H1 (cell line): Measurements from ENCODE around the gene ARMH2. TPM values are rescaled to one million over a fixed set of nuclear protein-coding genes. Genes with fewer than 3 reads are reported as not detected.

ENCODE experiments used
- CTCF ChIA-PET: fragments of 300-600 bp; sonication (Branson Sonifier 250); formaldehyde crosslinking; loops from one replicate; lab custom pipeline; 2021; ENCODE audit not compliant: partially characterized antibody; lab: Charles Lee
- POLR2A ChIA-PET: fragments of 300-600 bp; sonication (Branson Sonifier 250); formaldehyde crosslinking; loops from one replicate; lab custom pipeline; 2021; ENCODE audit warnings: inconsistent platforms; ENCODE audit not compliant: partially characterized antibody; lab: Charles Lee
- DNase-seq, 2 experiments: peaks; one replicate each; pipeline versions ENCODE4 v3.0.0 to v3.0.0-alpha.2; 2010 to 2022; ENCODE audit warnings: low spot score in 2 of 2, low read depth in 1 of 2, mixed read lengths in 1 of 2
- FAIRE-seq: peaks from 2 replicates; lab custom pipeline; 2011; peaks lifted over from hg19 to GRCh38; lab: Jason Lieb, UNC
- H2AFZ ChIP-seq: 2 replicates; pipeline ENCODE4 v1.8.1; 2012; ENCODE audit warnings: low read length, inconsistent platforms
- H2AK5ac ChIP-seq: 2 replicates; pipeline ENCODE4 v1.6.1; 2013; ENCODE audit warnings: low read depth, low read length
- H2BK120ac ChIP-seq: replicated peaks from 2 replicates; pipeline ENCODE3; 2013; ENCODE audit warnings: low read depth, low read length, inconsistent platforms
- H2BK12ac ChIP-seq: 2 replicates; pipeline ENCODE4 v1.6.1; 2013; ENCODE audit warnings: low read depth, low read length
- H2BK15ac ChIP-seq: 2 replicates; pipeline ENCODE4 v1.6.1; 2013; ENCODE audit warnings: low read length
- H2BK20ac ChIP-seq: 2 replicates; pipeline ENCODE4 v1.6.1; 2013; ENCODE audit warnings: low read length
- H2BK5ac ChIP-seq: 2 replicates; pipeline ENCODE4 v1.6.1; 2013; ENCODE audit warnings: low read depth, low read length
- H3K14ac ChIP-seq: 2 replicates; pipeline ENCODE4 v1.6.1; 2013; ENCODE audit warnings: inconsistent platforms; ENCODE audit not compliant: insufficient read length
- H3K18ac ChIP-seq: 2 replicates; pipeline ENCODE4 v1.6.1; 2013; ENCODE audit warnings: low read length; ENCODE audit errors: extremely low read depth
- H3K23ac ChIP-seq: 2 replicates; pipeline ENCODE4 v1.6.1; 2013; ENCODE audit warnings: inconsistent platforms; ENCODE audit not compliant: insufficient read length
- H3K23me2 ChIP-seq: 2 replicates; pipeline ENCODE4 v1.6.1; 2013; ENCODE audit warnings: low read depth, low read length
- H3K27ac ChIP-seq: 2 replicates; pipeline ENCODE4 v1.6.1; 2011; ENCODE audit warnings: low read depth, low read length, inconsistent platforms
- H3K27me3 ChIP-seq, 4 experiments: replicated peaks in 1 of 4; 1 replicate in 1 of 4; 2 replicates in 3 of 4; pipeline versions ENCODE4 v1.6.1 to v1.8.1; 2011 to 2013; ENCODE audit warnings: low read length in 3 of 4, mild to moderate bottlenecking in 3 of 4, inconsistent platforms in 2 of 4, mixed read lengths in 2 of 4, moderate library complexity in 1 of 4; ENCODE audit not compliant: control insufficient read depth in 3 of 4, insufficient read depth in 3 of 4; ENCODE audit errors: extremely low read depth in 1 of 4
- H3K36me3 ChIP-seq, 4 experiments: 2 replicates each; pipeline versions ENCODE4 v1.6.1 to v1.8.1; 2011 to 2013; ENCODE audit warnings: mild to moderate bottlenecking in 4 of 4, low read length in 3 of 4, moderate library complexity in 2 of 4, control low read depth in 1 of 4, inconsistent platforms in 1 of 4; ENCODE audit not compliant: insufficient read depth in 4 of 4, control insufficient read depth in 2 of 4
- H3K4ac ChIP-seq: replicated peaks from 2 replicates; pipeline ENCODE3; 2013; ENCODE audit warnings: low read length, low read depth, mixed read lengths, inconsistent platforms; ENCODE audit not compliant: insufficient read length
- H3K4me1 ChIP-seq, 4 experiments: replicated peaks in 1 of 4; 1 replicate in 1 of 4; 2 replicates in 3 of 4; pipeline versions ENCODE4 v1.6.1 to v1.8.1; 2011 to 2013; ENCODE audit warnings: low read length in 3 of 4, inconsistent platforms in 2 of 4, mixed read lengths in 1 of 4; ENCODE audit not compliant: insufficient read depth in 4 of 4, control insufficient read depth in 3 of 4
- H3K4me2 ChIP-seq, 2 experiments: 2 replicates each; pipeline versions ENCODE4 v1.6.1 to v1.8.1; 2011 to 2013; ENCODE audit warnings: low read depth in 2 of 2, low read length in 2 of 2, control low read depth in 1 of 2, inconsistent platforms in 1 of 2, mild to moderate bottlenecking in 1 of 2; ENCODE audit not compliant: insufficient read depth in 1 of 2
- H3K4me3 ChIP-seq, 4 experiments: fragments of 200-600, 300-600 bp in 1 of 4; sonication (generic), shearing (Covaris generic), sonication (Bioruptor Twin) in 1 of 4; 2 replicates each; pipeline versions ENCODE4 v1.5.1 to v1.8.1; 2011 to 2016; ENCODE audit warnings: low read length in 4 of 4, low read depth in 3 of 4, control low read depth in 2 of 4, inconsistent platforms in 2 of 4, mild to moderate bottlenecking in 2 of 4, mixed read lengths in 1 of 4, moderate library complexity in 1 of 4; ENCODE audit not compliant: insufficient read depth in 2 of 4; ENCODE audit errors: extremely low read depth in 1 of 4
- H3K56ac ChIP-seq: replicated peaks from 2 replicates; pipeline ENCODE3; 2013; ENCODE audit warnings: low read depth, mild to moderate bottlenecking, mixed read lengths, low read length, inconsistent platforms; ENCODE audit not compliant: insufficient read length
- H3K79me1 ChIP-seq: 2 replicates; pipeline ENCODE4 v1.6.1; 2013; ENCODE audit warnings: low read depth, low read length, control low read depth
- H3K79me2 ChIP-seq, 2 experiments: 2 replicates each; pipeline versions ENCODE4 v1.6.1 to v1.8.1; 2012 to 2013; ENCODE audit warnings: low read length in 2 of 2, mild to moderate bottlenecking in 2 of 2, inconsistent platforms in 1 of 2; ENCODE audit not compliant: insufficient read depth in 2 of 2, control insufficient read depth in 1 of 2
- H3K9ac ChIP-seq, 4 experiments: replicated peaks in 1 of 4; 1 replicate in 1 of 4; 2 replicates in 3 of 4; pipeline versions ENCODE4 v1.6.1 to v1.8.1; 2011 to 2013; ENCODE audit warnings: low read depth in 3 of 4, low read length in 3 of 4, control low read depth in 2 of 4, mild to moderate bottlenecking in 2 of 4, moderate library complexity in 2 of 4, inconsistent platforms in 1 of 4; ENCODE audit errors: extremely low read depth in 1 of 4
- H3K9me3 ChIP-seq, 2 experiments: 2 replicates each; pipeline versions ENCODE4 v1.6.1 to v1.8.1; 2012 to 2013; ENCODE audit warnings: mild to moderate bottlenecking in 2 of 2, moderate library complexity in 2 of 2, control low read depth in 1 of 2, inconsistent platforms in 1 of 2, low read depth in 1 of 2, low read length in 1 of 2, mixed read lengths in 1 of 2; ENCODE audit not compliant: insufficient read depth in 2 of 2
- H4K20me1 ChIP-seq, 2 experiments: replicated peaks in 1 of 2; 2 replicates each; pipeline versions ENCODE3 to v1.8.1; 2011 to 2013; ENCODE audit warnings: inconsistent platforms in 2 of 2, low read length in 2 of 2, mild to moderate bottlenecking in 1 of 2; ENCODE audit not compliant: insufficient read depth in 2 of 2, control insufficient read depth in 1 of 2
- H4K5ac ChIP-seq: 2 replicates; pipeline ENCODE4 v1.6.1; 2013; ENCODE audit warnings: low read length, low read depth, mixed read lengths, inconsistent platforms; ENCODE audit not compliant: insufficient read length
- H4K8ac ChIP-seq: 2 replicates; pipeline ENCODE4 v1.8.0; 2013; ENCODE audit warnings: mild to moderate bottlenecking, moderate library complexity, low read length, inconsistent platforms; ENCODE audit not compliant: insufficient read depth; ENCODE audit errors: extremely low read depth
- H4K91ac ChIP-seq: replicated peaks from 2 replicates; pipeline ENCODE3; 2013; ENCODE audit warnings: low read length, mixed read lengths, inconsistent platforms; ENCODE audit not compliant: insufficient read length
- ASH2L ChIP-seq: fragments of 200-600, 300-600 bp; sonication (generic); IDR thresholded peaks from one replicate; pipeline ENCODE4 v1.7.1; 2017; ENCODE audit warnings: low read length
- GTF2F1 ChIP-seq: IDR thresholded peaks from 2 replicates; pipeline ENCODE4 v1.6.1; 2012; ENCODE audit warnings: low read depth, low read length, improper control_type of control experiment, borderline replicate concordance
- KDM1A ChIP-seq: fragments of 200-600, 300-600 bp; sonication (generic); IDR thresholded peaks from 2 replicates; pipeline ENCODE4 v1.7.1; 2016; ENCODE audit warnings: mild to moderate bottlenecking, low read length, borderline replicate concordance
- MAFK ChIP-seq: IDR thresholded peaks from 2 replicates; pipeline ENCODE4 v1.6.1; 2012; ENCODE audit warnings: low read depth, mild to moderate bottlenecking, improper control_type of control experiment, low read length
- POLR2AphosphoS5 ChIP-seq: IDR thresholded peaks from 2 replicates; pipeline ENCODE4 v1.6.1; 2011; ENCODE audit warnings: low read depth, low read length
- RAD21 ChIP-seq, 2 experiments: IDR thresholded peaks in 1 of 2; conservative IDR thresholded peaks in 1 of 2; 2 replicates each; pipeline ENCODE4 v1.6.1; 2011; ENCODE audit warnings: low read depth in 2 of 2, low read length in 2 of 2, improper control_type of control experiment in 1 of 2, inconsistent platforms in 1 of 2, mild to moderate bottlenecking in 1 of 2, moderate library complexity in 1 of 2
- SAP30 ChIP-seq: fragments of 300-600 bp; sonication (generic); IDR thresholded peaks from 2 replicates; pipeline ENCODE4 v1.7.1; 2012; ENCODE audit warnings: low read length, moderate library complexity, mild to moderate bottlenecking, inconsistent platforms; ENCODE audit not compliant: insufficient read depth, insufficient replicate concordance
- SIN3A ChIP-seq, 2 experiments: IDR thresholded peaks in 1 of 2; conservative IDR thresholded peaks in 1 of 2; 2 replicates each; pipeline ENCODE4 v1.6.1; 2011 to 2012; ENCODE audit warnings: low read length in 2 of 2, improper control_type of control experiment in 1 of 2, low read depth in 1 of 2, mild to moderate bottlenecking in 1 of 2
- SIX5 ChIP-seq: IDR thresholded peaks from 2 replicates; pipeline ENCODE4 v1.6.1; 2011; ENCODE audit warnings: mild to moderate bottlenecking, low read depth, low read length
- SP4 ChIP-seq: IDR thresholded peaks from 2 replicates; pipeline ENCODE4 v1.6.1; 2012; ENCODE audit warnings: low read length, inconsistent platforms
- WGBS, 2 experiments: shearing (Covaris generic) in 1 of 2; methylation state at CpG; one replicate each; pipeline versions ENCODE4 v1.1.6 to v1.1.7; 2013 to 2015; ENCODE audit warnings: low lambda C conversion rate in 2 of 2, mixed read lengths in 2 of 2, inconsistent platforms in 1 of 2, low coverage in 1 of 2, missing lambda C conversion rate in 1 of 2; ENCODE audit not compliant: insufficient replicate concordance in 2 of 2, insufficient coverage in 1 of 2, insufficient read length in 1 of 2; ENCODE audit errors: extremely low coverage in 1 of 2, missing lambda C conversion rate in 1 of 2; 5-methylcytosine and 5-hydroxymethylcytosine counted together
- polyA plus RNA-seq, 7 experiments: library from polyadenylated mRNA; depleted of rRNA in 3 of 7; stranded (reverse) in 5 of 7; unstranded in 2 of 7; fragments of >200 nt in 5 of 7; fragments of 200-250 nt in 2 of 7; gene quantifications; 1 replicate in 5 of 7; 2 replicates in 1 of 7; 4 replicates in 1 of 7; pipeline versions ENCODE4 v1.2.1 to v1.2.3, GENCODE V29; 2011 to 2013; ENCODE audit warnings: missing spikeins in 2 of 7, mixed read lengths in 2 of 7
- total RNA-seq: library from RNA; stranded (reverse); fragmentation: NEBNext Ultra II Directional; extraction: Animal tissue kit (Norgen Biotek cat#: 25700); gene quantifications from 2 replicates; pipeline ENCODE4 v1.2.1, GENCODE V29; 2021

ARMH2 gene
- total and polyA plus RNA-seq, 2 of the 8 experiments (the other 6 are each of a cell fraction or from before 2014, with no cell fraction given), result not detected

- DNase-seq, result no peak
- Histone ChIP-seq H3K79me1 (no peaks in the 10 kb centered on the region; the same call in 1 of the 2 replicates), H3K9ac (no peak overlapping the region), H3K56ac (no peak overlapping the region), H3K27me3 (no peaks in the 10 kb centered on the region), H4K5ac (no peak overlapping the region)
- CTCF ChIA-PET, result interaction anchor here (0.6 to 2.9 kb wide), 4 partner anchors 16 to 500 kb away, joined by 3 to 15 read pairs (median 6); no protein-coding TSS in a partner anchor
- TF ChIP-seq KDM1A (no peak), RAD21 (IDR thresholded peaks at IDR 0.05 in 1 of 2, conservative IDR thresholded peaks at IDR 0.05 in 1 of 2; ENCODE audit: low read depth in 2 of 2, low read length in 2 of 2) (no peak), SAP30 (no peak), MAFK (no peak), POLR2AphosphoS5 (no peak), SIN3A (conservative IDR thresholded peaks at IDR 0.05 in 1 of 2, IDR thresholded peaks at IDR 0.05 in 1 of 2; ENCODE audit: low read depth in 1 of 2, low read length in 2 of 2) (no peak), SP4 (no peak), ASH2L (no peak), GTF2F1 (no peak), SIX5 (no peak)
- TF ChIP-seq, all 59 proteins: peak for 0
- no peak overlapping the region for H4K91ac ChIP-seq
- no peaks in the 10 kb centered on the region for H3K79me2 ChIP-seq
- H3K23me2 ChIP-seq, result no peaks in the 10 kb centered on the region
- no peak overlapping the region for H2BK20ac ChIP-seq
- no peak overlapping the region for H3K27ac ChIP-seq
- no peaks in the 10 kb centered on the region for H4K20me1 ChIP-seq
- H3K18ac ChIP-seq, result no peak overlapping the region
- no peak overlapping the region for H4K8ac ChIP-seq
- H2BK12ac ChIP-seq, result no peak overlapping the region
- H3K9me3 ChIP-seq, result no peaks in the 10 kb centered on the region
- no peak for FAIRE-seq
- H3K14ac ChIP-seq, result no peak overlapping the region
- H2BK120ac ChIP-seq, result no peak overlapping the region
- WGBS, 2 experiments, result 95% methylated on average over 1 of the region's 1 CpG; no CpG with 5 or more reads in 1 of the 2 experiments
- H3K4me2 ChIP-seq, result no peak overlapping the region
- no peaks in the 10 kb centered on the region for H3K4me1 ChIP-seq
- peaks cover 2 to 39% (median 8%) of the 10 kb centered on the region in 4 experiments; a peak in 5 of 8 replicates for H3K36me3 ChIP-seq
- no peak overlapping the region for H2AK5ac ChIP-seq
- no peak overlapping the region for H3K23ac ChIP-seq
- POLR2A ChIA-PET, result interaction anchor here (1.6 kb wide), 1 partner anchor 12 kb away, joined by 3 read pairs; no protein-coding TSS in a partner anchor
- H3K4ac ChIP-seq, result no peak overlapping the region
- no peak overlapping the region for H3K4me3 ChIP-seq
- no peak overlapping the region for H2BK5ac ChIP-seq
- no peak overlapping the region for H2AFZ ChIP-seq
- no peak overlapping the region for H2BK15ac ChIP-seq
Measured at GRCh38 chr6:24844061-24844460, 45.3 kb upstream of the ARMH2 start.
